Immature natural killer cell (primary cell): ENCODE results near the gene MFSD1. TPM values are rescaled to one million over a fixed set of nuclear protein-coding genes. Genes with fewer than 3 reads are reported as not detected.

Experiments
- DNase-seq, 3 donors: peaks; one replicate each; pipeline ENCODE4 v3.0.0; 2022; ENCODE audit warnings: mixed read lengths in 1 of 3
- H3K27ac Mint-ChIP-seq, 6 donors: one replicate each; pipeline ENCODE4 v1.8.0; 2020; ENCODE audit warnings: mixed read lengths in 6 of 6, mild to moderate bottlenecking in 5 of 6, inconsistent platforms in 4 of 6, moderate library complexity in 3 of 6
- H3K27me3 Mint-ChIP-seq, 3 donors: one replicate each; pipeline ENCODE4 v1.8.0; 2020 to 2021; ENCODE audit warnings: low read depth in 3 of 3, mild to moderate bottlenecking in 3 of 3, mixed read lengths in 3 of 3, moderate library complexity in 3 of 3, inconsistent platforms in 1 of 3
- H3K36me3 Mint-ChIP-seq, 3 donors: one replicate each; pipeline ENCODE4 v1.8.0; 2020; ENCODE audit warnings: mixed read lengths in 3 of 3, inconsistent platforms in 2 of 3, mild to moderate bottlenecking in 2 of 3
- H3K4me1 Mint-ChIP-seq, 2 donors: one replicate each; pipeline ENCODE4 v1.8.0; 2020; ENCODE audit warnings: inconsistent platforms in 2 of 2, mild to moderate bottlenecking in 2 of 2, mixed read lengths in 2 of 2, moderate library complexity in 1 of 2
- H3K4me3 Mint-ChIP-seq, 5 donors: one replicate each; pipeline ENCODE4 v1.8.0; 2020; ENCODE audit warnings: mild to moderate bottlenecking in 5 of 5, mixed read lengths in 5 of 5, inconsistent platforms in 3 of 5, moderate library complexity in 3 of 5
- H3K9me3 Mint-ChIP-seq, 6 donors: one replicate each; pipeline ENCODE4 v1.8.0; 2020; ENCODE audit warnings: mild to moderate bottlenecking in 6 of 6, mixed read lengths in 6 of 6, inconsistent platforms in 4 of 6, moderate library complexity in 3 of 6
- polyA plus RNA-seq, 3 donors: library from polyadenylated mRNA; unstranded; fragments of 300-500 nt; fragmentation: Illumina TruSeq; gene quantifications; one replicate each; pipeline ENCODE4 v1.2.3, GENCODE V29; 2021

Gene MFSD1
- polyA plus RNA-seq, 3 donors from 2014 or later, result 55.4 to 139 (median 61.8) TPM

- no peak for DNase-seq
- Mint-ChIP-seq H3K4me1 (peaks cover 0 to 5% of the 10 kb centered on the region in 2 donors), H3K9me3 (no peaks in the 10 kb centered on the region), H3K27me3 (no peaks in the 10 kb centered on the region), H3K27ac (peak overlapping the region in 1 of 6 donors; percentile 80), H3K4me3 (no peak overlapping the region), H3K36me3 (peaks cover 18 to 45% (median 44%) of the 10 kb centered on the region in 3 donors)
These were observed 9.2 kb downstream of the MFSD1 start for GRCh38 chr3:158810823-158811724.

- no peak overlapping the region for H3K27ac Mint-ChIP-seq
- H3K4me1 Mint-ChIP-seq, result no peaks in the 10 kb centered on the region
- peaks cover 21 to 60% (median 28%) of the 10 kb centered on the region in 3 donors for H3K36me3 Mint-ChIP-seq
- H3K9me3 Mint-ChIP-seq, result no peaks in the 10 kb centered on the region
- no peaks in the 10 kb centered on the region for H3K27me3 Mint-ChIP-seq
- H3K4me3 Mint-ChIP-seq, result no peak overlapping the region
- DNase-seq, result no peak
These were observed 17.4 kb downstream of the MFSD1 start for GRCh38 chr3:158819282-158819681.

- peaks cover 21 to 57% (median 24%) of the 10 kb centered on the region in 3 donors for H3K36me3 Mint-ChIP-seq
- H3K9me3 Mint-ChIP-seq, result no peaks in the 10 kb centered on the region
- no peak overlapping the region for H3K4me3 Mint-ChIP-seq
- DNase-seq, result no peak
- no peaks in the 10 kb centered on the region for H3K4me1 Mint-ChIP-seq
- H3K27me3 Mint-ChIP-seq, result no peaks in the 10 kb centered on the region
- H3K27ac Mint-ChIP-seq, result no peak overlapping the region
These were observed 18.7 kb downstream of the MFSD1 start for GRCh38 chr3:158820521-158820920.

GRCh38 chr3:158821847-158822246 is 20.0 kb downstream of the MFSD1 start:
- Mint-ChIP-seq H3K9me3 (no peaks in the 10 kb centered on the region), H3K4me1 (no peaks in the 10 kb centered on the region), H3K27ac (no peak overlapping the region), H3K27me3 (no peaks in the 10 kb centered on the region), H3K4me3 (no peak overlapping the region), H3K36me3 (peaks cover 21 to 57% (median 23%) of the 10 kb centered on the region in 3 donors)
- no peak for DNase-seq

GRCh38 chr3:158823426-158823825 is 21.6 kb downstream of the MFSD1 start:
- Mint-ChIP-seq H3K36me3 (peaks cover 18 to 49% (median 19%) of the 10 kb centered on the region in 3 donors), H3K27me3 (no peaks in the 10 kb centered on the region), H3K9me3 (no peaks in the 10 kb centered on the region), H3K4me3 (no peak overlapping the region), H3K4me1 (no peaks in the 10 kb centered on the region), H3K27ac (no peak overlapping the region)
- DNase-seq, result no peak

GRCh38 chr3:158827773-158828172 is 25.9 kb downstream of the MFSD1 start:
- no peak for DNase-seq
- H3K36me3 Mint-ChIP-seq, result peaks cover 29 to 42% (median 30%) of the 10 kb centered on the region in 3 donors
- H3K27me3 Mint-ChIP-seq, result no peaks in the 10 kb centered on the region
- H3K4me3 Mint-ChIP-seq, result no peak overlapping the region
- no peaks in the 10 kb centered on the region for H3K9me3 Mint-ChIP-seq
- H3K27ac Mint-ChIP-seq, result no peak overlapping the region
- H3K4me1 Mint-ChIP-seq, result no peaks in the 10 kb centered on the region

GRCh38 chr3:158830391-158830790 is 28.5 kb downstream of the MFSD1 start:
- Mint-ChIP-seq H3K36me3 (peaks cover 28 to 33% (median 30%) of the 10 kb centered on the region in 3 donors), H3K27ac (no peak overlapping the region)

GRCh38 chr3:158831861-158832260 is 30.0 kb downstream of the MFSD1 start:
- Mint-ChIP-seq H3K4me1 (peaks cover 3 to 9% of the 10 kb centered on the region in 2 donors), H3K27me3 (no peaks in the 10 kb centered on the region), H3K4me3 (no peak overlapping the region), H3K9me3 (no peaks in the 10 kb centered on the region), H3K36me3 (peaks cover 28 to 33% (median 30%) of the 10 kb centered on the region in 3 donors), H3K27ac (no peak overlapping the region)
- no peak for DNase-seq

More at GRCh38 chr3:158830391-158830790, 28.5 kb downstream of the MFSD1 start:
- no peaks in the 10 kb centered on the region for H3K27me3 Mint-ChIP-seq
- no peaks in the 10 kb centered on the region for H3K9me3 Mint-ChIP-seq
- no peak overlapping the region for H3K4me3 Mint-ChIP-seq
- H3K4me1 Mint-ChIP-seq, result no peaks in the 10 kb centered on the region
- DNase-seq, result no peak

- peaks cover 15 to 22% of the 10 kb centered on the region in 2 donors for H3K4me1 Mint-ChIP-seq
- peaks cover 10 to 14% (median 14%) of the 10 kb centered on the region in 3 donors for H3K36me3 Mint-ChIP-seq
- no peaks in the 10 kb centered on the region for H3K27me3 Mint-ChIP-seq
- DNase-seq, result no peak
- no peaks in the 10 kb centered on the region for H3K9me3 Mint-ChIP-seq
- H3K4me3 Mint-ChIP-seq, result no peak overlapping the region
- H3K27ac Mint-ChIP-seq, result no peak overlapping the region
These were observed 33.8 kb downstream of the MFSD1 start for GRCh38 chr3:158835631-158836030.

- no peak for DNase-seq
- no peaks in the 10 kb centered on the region for H3K27me3 Mint-ChIP-seq
- peaks cover 4 to 9% (median 9%) of the 10 kb centered on the region in 3 donors for H3K36me3 Mint-ChIP-seq
- H3K4me3 Mint-ChIP-seq, result no peak overlapping the region
- no peaks in the 10 kb centered on the region for H3K9me3 Mint-ChIP-seq
- H3K27ac Mint-ChIP-seq, result peak overlapping the region in 1 of 6 donors; percentile 3
- peaks cover 15 to 22% of the 10 kb centered on the region in 2 donors for H3K4me1 Mint-ChIP-seq
These were observed 34.5 kb downstream of the MFSD1 start for GRCh38 chr3:158836312-158836711.

GRCh38 chr3:158837240-158837639 is 35.4 kb downstream of the MFSD1 start:
- Mint-ChIP-seq H3K9me3 (no peaks in the 10 kb centered on the region), H3K4me3 (no peak overlapping the region), H3K27ac (peak overlapping the region in 2 of 6 donors; percentile 1 to 23), H3K27me3 (no peaks in the 10 kb centered on the region), H3K4me1 (peaks cover 15 to 22% of the 10 kb centered on the region in 2 donors), H3K36me3 (peaks cover 0 to 5% (median 4%) of the 10 kb centered on the region in 3 donors)
- DNase-seq, result no peak

GRCh38 chr3:158839966-158840365 is 38.1 kb downstream of the MFSD1 start:
- Mint-ChIP-seq H3K27ac (no peak overlapping the region), H3K9me3 (no peaks in the 10 kb centered on the region), H3K4me1 (peaks cover 15 to 22% of the 10 kb centered on the region in 2 donors), H3K27me3 (peaks cover 2% of the 10 kb centered on the region in 3 donors), H3K36me3 (no peaks in the 10 kb centered on the region), H3K4me3 (no peak overlapping the region)
- no peak for DNase-seq

GRCh38 chr3:158841387-158841786 is 39.5 kb downstream of the MFSD1 start:
- H3K4me1 Mint-ChIP-seq, result peaks cover 15 to 18% of the 10 kb centered on the region in 2 donors
- H3K27me3 Mint-ChIP-seq, result peaks cover 2% of the 10 kb centered on the region in 3 donors
- no peak overlapping the region for H3K27ac Mint-ChIP-seq
- H3K4me3 Mint-ChIP-seq, result no peak overlapping the region
- H3K9me3 Mint-ChIP-seq, result no peaks in the 10 kb centered on the region
- no peak for DNase-seq
- no peaks in the 10 kb centered on the region for H3K36me3 Mint-ChIP-seq

GRCh38 chr3:158842976-158843375 is 41.1 kb downstream of the MFSD1 start:
- H3K27ac Mint-ChIP-seq, result no peak overlapping the region
- no peaks in the 10 kb centered on the region for H3K36me3 Mint-ChIP-seq
- H3K9me3 Mint-ChIP-seq, result no peaks in the 10 kb centered on the region
- H3K4me1 Mint-ChIP-seq, result peaks cover under 1 to 2% of the 10 kb centered on the region in 2 donors
- H3K27me3 Mint-ChIP-seq, result peaks cover 2% of the 10 kb centered on the region in 3 donors
- DNase-seq, result no peak
- no peak overlapping the region for H3K4me3 Mint-ChIP-seq
